Heart left ventricle (tissue), 13 donors: ENCODE data around the gene PTTG1IP.

ENCODE experiments used
- CTCF ChIP-seq, 12 donors: fragments of 200-600 bp; sonication (generic) in 4 of 12; IDR thresholded peaks; one replicate each; pipeline versions ENCODE4 v1.5.0 to v1.8.0; 2018 to 2022; ENCODE audit warnings: antibody characterized with exemption in 12 of 12, mild to moderate bottlenecking in 5 of 12
- POLR2A ChIP-seq, 2 donors: fragments of 450-650 bp; IDR thresholded peaks; one replicate each; pipeline ENCODE4 v1.6.1; 2017; ENCODE audit warnings: antibody characterized with exemption in 2 of 2, mild to moderate bottlenecking in 2 of 2, moderate library complexity in 2 of 2
- donor health status: ischemic (EF 13 %, LVEDD 7.1; RV severe dilation, severe dysfunction).
- donor health status: DM: no; HTN: yes; CAD: no.
- donor health status: DM: no; HTN: no; CAD: no.
- donor health status: ischemic (EF 25% LVEDD 6.9; RV normal size, moderate dysfunction).
- donor health status: ischemic (EF 25% LVEDD 5.7; RV mildly dilated, moderate dysfunction).
- donor health status: ischemic (EF 35%, LVEDD 5.7; RV mildly dilated, moderate dysfunction).
- donor health status: nonischemic (EF 11% LVEDD 7.7; RV severe dilation, severe dysfunction).
- donor health status: DM: yes; HTN: yes; CAD: no.
- donor health status: PGD.
- donor health status: ischemic (EF 29% LVEDD 5.4; RV normal size, mild dysfunction).
- donor health status: nonischemic (EF 23%, LVEDD 6.1; RV moderate dilation, normal function).

- TF ChIP-seq CTCF (IDR thresholded peaks at IDR 0.05) (no peak), POLR2A (IDR thresholded peaks at IDR 0.05) (no peak)
Measured at GRCh38 chr21:44887126-44887806, 13.8 kb upstream of the PTTG1IP start.
